Adipose tissue (tissue), 3 donors: ENCODE results near the gene ANTXR1. TPM values are rescaled to one million over a fixed set of nuclear protein-coding genes. Genes with fewer than 3 reads are reported as not detected.
"Not testable (repeated sequence)": the region's sequence is repeated elsewhere in the genome, so short reads cannot be mapped to it uniquely, and the experiment has no call there.

ENCODE experiments used
- H3K27ac ChIP-seq: one replicate; pipeline ENCODE4 v1.5.1; 2013; ENCODE audit warnings: low read depth, low read length
- WGBS, 3 donors: extraction: QIAGEN DNeasy Blood & Tissue Kit; methylation state at CpG; one replicate each; pipeline ENCODE4 v1.1.7; 2013; 5-methylcytosine and 5-hydroxymethylcytosine counted together
- polyA plus RNA-seq, 3 donors: library from polyadenylated mRNA; stranded (reverse); fragments of 200-250 nt; gene quantifications; one replicate each; pipeline ENCODE4 v1.2.3, GENCODE V29; 2013
- donor health status: healthy with polysubstance abuse.
- donor health status: Bipolar disorder and iron deficiency.
- donor health status: healthy.

The ANTXR1 gene
- polyA plus RNA-seq, 3 donors: 1.7 to 41.6 (median 9.6) TPM

DNA sequence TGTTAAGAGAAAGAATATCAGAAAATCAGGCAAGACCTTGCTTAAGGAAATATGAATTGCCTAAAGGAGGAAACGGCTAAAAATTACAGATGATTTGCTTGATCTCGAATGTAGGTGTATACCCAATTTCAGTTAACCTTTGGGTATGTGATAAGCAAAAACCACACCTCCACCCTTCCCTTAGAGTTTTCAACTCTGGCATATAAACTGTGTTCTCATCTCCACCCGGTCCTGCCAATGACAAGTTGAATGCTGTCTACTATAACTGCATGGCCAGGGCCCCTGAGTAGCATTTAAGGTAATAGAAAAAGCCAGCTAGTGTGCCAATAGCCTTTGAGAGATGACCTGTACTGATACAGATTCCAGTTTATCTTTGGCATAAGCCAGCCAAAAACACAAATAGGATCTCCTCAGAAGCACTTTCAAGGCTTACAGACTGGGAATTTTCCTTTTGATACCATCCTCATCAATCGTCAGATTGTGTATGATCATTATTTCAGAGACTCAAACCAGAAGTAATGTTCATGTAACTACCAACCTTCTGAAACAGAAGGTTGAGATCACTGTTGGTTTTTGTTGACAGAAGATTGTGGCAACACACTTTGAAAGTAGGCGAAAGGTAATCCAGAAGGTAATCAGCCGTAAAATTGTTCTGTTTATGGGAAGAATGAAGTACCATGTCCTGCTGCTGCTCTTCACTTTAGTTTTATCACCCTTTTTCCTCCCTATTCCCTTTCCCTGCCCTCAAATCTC, 211.0 kb downstream of the ANTXR1 start:
- 64 to 94% (median 87%) methylated on average over 6 of the region's 6 CpGs for WGBS, 3 donors
- H3K27ac ChIP-seq: no peak overlapping the region

- WGBS, 3 donors: 53 to 62% (median 54%) methylated on average over 3 of the region's 3 CpGs
- H3K27ac ChIP-seq: no peak overlapping the region
These were observed 211.5 kb downstream of the ANTXR1 start for GRCh38 chr2:69224512-69224837.

DNA sequence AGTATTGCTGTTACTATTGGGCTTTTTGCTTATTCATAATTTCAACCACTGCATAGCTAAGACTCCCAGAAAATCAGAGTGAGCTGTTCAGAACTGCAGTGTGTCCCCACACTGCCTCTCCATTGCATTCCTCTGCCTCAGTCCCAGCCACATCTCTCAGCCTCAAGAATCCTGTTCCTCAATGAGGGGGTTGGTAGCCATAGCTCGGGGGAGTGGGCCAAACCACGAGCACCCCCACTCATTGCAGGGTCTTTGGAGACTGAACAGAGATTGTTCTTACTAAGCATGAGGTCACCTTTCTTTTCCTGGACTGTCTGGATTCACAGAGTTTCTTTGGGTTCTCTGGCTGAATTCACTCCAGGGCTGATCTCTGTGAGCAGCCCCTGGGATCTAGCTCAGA, 213.0 kb downstream of the ANTXR1 start:
- no peak overlapping the region for H3K27ac ChIP-seq
- WGBS, 3 donors: 69 to 86% (median 76%) methylated on average over 2 of the region's 2 CpGs

- H3K27ac ChIP-seq: no peak overlapping the region
- 90 to 94% (median 92%) methylated on average over 3 of the region's 3 CpGs for WGBS, 3 donors
These were observed 213.9 kb downstream of the ANTXR1 start for GRCh38 chr2:69226903-69227302.

- no peak overlapping the region for H3K27ac ChIP-seq
These were observed 214.7 kb downstream of the ANTXR1 start for GRCh38 chr2:69227716-69228115.

DNA sequence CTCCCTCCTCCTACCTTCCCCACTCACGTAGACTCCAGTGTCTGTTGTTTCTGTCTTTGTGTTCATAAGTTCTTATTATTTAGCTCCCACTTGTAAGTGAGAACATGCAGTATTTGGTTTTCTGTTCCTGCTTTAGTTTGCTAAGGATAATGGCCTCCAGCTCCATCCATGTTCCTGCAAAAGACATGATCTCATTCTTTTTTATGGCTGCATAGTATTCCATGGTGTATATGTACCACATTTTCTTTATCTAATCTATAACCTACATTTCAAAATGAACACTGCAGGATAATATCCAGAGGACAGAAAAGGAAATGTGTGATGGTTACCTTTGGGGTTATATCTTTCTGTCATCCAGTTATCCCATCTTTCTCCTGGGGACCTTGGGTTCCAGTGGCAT, 218.0 kb downstream of the ANTXR1 start:
- 96 to 100% (median 98%) methylated on average over 1 of the region's 1 CpG for WGBS, 3 donors
- H3K27ac ChIP-seq: not testable (repeated sequence)

DNA sequence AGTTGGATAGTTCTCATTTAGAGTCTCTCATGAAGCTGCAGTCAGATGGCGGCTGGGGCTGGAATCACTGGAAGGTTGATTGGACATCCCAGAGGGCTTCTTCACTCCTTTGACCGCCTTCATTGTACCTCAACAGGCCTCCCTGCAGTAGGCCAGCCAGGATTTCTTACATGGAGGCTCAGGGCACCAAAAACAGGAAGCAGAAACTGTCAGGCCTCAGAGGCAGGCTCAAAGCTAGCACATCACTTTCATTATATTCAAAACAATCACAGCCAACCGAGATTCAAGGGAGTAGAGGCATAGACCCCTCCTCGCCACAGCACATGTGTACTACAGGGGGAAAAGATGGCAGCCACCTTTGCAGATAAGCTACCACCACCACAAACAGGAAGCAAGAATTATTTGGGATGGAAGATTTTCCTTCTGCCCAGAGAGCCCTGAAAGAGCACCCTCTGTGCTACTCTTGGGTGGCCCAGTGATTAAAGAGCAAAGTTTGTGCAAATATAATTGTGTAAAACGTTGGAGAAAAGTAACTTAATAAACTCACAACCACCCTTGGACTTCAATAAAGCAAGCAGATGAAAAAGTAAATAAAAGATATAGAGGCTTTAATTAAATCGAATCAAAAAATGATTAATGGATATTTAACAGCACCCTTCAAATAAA, 218.8 kb downstream of the ANTXR1 start:
- 71 to 82% (median 78%) methylated on average over 6 of the region's 6 CpGs for WGBS, 3 donors
- H3K27ac ChIP-seq: no peak overlapping the region

DNA sequence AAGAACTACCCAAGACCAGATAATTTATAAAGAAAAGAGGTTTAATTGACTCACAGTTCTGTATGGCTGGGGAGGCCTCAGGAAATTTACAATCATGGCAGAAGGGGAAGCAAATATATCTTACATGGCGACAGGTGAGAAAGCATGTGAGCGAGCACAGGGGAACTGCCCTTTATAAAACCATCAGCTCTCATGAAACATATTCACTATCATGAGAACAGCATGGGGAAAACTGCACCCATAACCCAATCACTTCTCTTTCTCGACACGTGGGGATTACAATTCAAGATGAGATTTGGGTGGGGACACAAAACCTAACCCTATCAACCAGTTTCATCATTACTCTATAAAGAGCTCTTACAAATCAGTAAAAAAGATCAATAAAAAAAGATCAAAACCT, 222.9 kb downstream of the ANTXR1 start:
- WGBS, 3 donors: 94 to 97% (median 96%) methylated on average over 4 of the region's 4 CpGs
- H3K27ac ChIP-seq: not testable (repeated sequence)

- 54 to 61% (median 55%) methylated on average over 6 of the region's 6 CpGs for WGBS, 3 donors
- H3K27ac ChIP-seq: no peak overlapping the region
These were observed 224.2 kb downstream of the ANTXR1 start for GRCh38 chr2:69237070-69237670.

DNA sequence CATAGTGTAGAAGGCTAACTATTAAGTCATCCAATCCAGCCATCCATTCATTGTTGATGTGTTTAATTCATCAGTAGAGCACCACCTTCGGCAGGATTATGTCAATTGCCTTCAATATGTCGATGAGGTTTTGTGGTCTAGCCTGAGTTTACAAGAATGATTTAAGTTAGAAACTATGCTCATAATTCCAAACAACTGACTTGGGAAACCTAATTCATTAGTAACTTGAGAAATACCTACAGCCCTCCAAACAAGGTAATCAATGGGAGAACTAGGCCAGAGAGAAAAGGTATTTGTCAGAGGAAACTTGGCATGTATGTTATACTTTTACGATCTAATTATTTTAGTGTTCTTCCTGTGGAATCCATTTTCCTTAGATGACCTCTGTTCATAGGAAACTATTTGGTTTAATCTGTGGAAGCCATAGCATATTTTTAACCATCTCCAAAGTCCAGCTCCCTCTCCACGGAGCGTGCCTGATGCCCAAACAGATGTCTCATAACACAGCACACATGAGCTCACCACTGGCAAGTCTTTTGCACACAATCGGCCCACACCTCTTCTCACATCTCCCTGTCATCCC, 225.6 kb downstream of the ANTXR1 start:
- no peak overlapping the region for H3K27ac ChIP-seq
- WGBS, 3 donors: 77 to 88% (median 79%) methylated on average over 6 of the region's 6 CpGs

DNA sequence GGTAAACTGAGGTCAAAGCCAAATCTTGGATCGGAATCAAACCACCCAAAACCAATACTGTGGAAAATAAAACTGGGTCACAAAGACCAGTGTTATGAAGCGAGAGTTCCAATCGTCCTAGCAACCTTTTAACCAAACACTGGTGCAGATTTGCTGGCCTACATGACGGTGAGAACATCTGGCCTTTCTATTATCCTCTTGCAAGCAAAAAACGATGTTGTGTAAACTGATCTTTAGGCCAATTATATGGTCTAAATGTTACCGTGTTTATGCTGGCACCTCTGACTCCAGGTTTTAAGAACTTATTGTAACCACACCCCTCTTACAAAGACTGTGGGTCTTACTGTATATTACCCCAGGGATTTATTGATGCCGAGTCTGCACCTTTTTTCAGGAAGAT, 228.1 kb downstream of the ANTXR1 start:
- no peak overlapping the region for H3K27ac ChIP-seq

GRCh38 chr2:69241664-69242514, 228.9 kb downstream of the ANTXR1 start:
- 84 to 93% (median 86%) methylated on average over 9 of the region's 9 CpGs for WGBS, 3 donors
- H3K27ac ChIP-seq: no peak overlapping the region

More for the DNA sequence above, 228.1 kb downstream of the ANTXR1 start:
- WGBS, 3 donors: 55 to 65% (median 64%) methylated on average over 7 of the region's 7 CpGs

- WGBS, 3 donors: 54 to 69% (median 66%) methylated on average over 7 of the region's 7 CpGs
- no peak overlapping the region for H3K27ac ChIP-seq
These were observed 229.7 kb downstream of the ANTXR1 start for GRCh38 chr2:69242651-69243051.

- H3K27ac ChIP-seq: no peak overlapping the region
- 87 to 97% (median 90%) methylated on average over 4 of the region's 4 CpGs for WGBS, 3 donors
These were observed 230.7 kb downstream of the ANTXR1 start for GRCh38 chr2:69243652-69244051.

GRCh38 chr2:69244882-69245281, 231.9 kb downstream of the ANTXR1 start:
- WGBS, 3 donors: 56 to 80% (median 59%) methylated on average over 6 of the region's 6 CpGs
- no peak overlapping the region for H3K27ac ChIP-seq

DNA sequence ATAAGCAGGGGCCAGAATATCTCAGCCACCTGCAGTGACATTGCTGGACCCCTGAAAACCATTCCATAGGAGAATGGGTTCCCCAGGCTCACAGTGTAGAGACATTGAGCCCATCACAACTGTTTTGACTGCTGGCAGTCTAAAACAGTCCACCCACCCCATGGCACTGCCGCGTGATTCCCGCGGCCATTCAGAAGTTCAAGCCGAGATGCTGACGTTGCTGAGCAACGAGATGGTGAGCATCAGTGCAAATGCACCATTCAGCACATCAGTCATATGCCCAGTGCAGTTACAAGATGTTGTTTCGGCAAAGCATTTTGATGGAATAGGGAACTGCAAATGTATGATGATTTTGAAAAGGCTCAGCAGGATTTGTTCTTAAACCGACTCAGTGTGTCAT, 234.6 kb downstream of the ANTXR1 start:
- WGBS, 3 donors: 93 to 97% (median 96%) methylated on average over 9 of the region's 9 CpGs
- H3K27ac ChIP-seq: no peak overlapping the region

GRCh38 chr2:69248232-69248631, 235.3 kb downstream of the ANTXR1 start:
- no peak overlapping the region for H3K27ac ChIP-seq
- 37 to 91% (median 88%) methylated on average over 4 of the region's 4 CpGs for WGBS, 3 donors

GRCh38 chr2:69250981-69251380, 238.0 kb downstream of the ANTXR1 start:
- WGBS, 3 donors: 40 to 89% (median 81%) methylated on average over 1 of the region's 1 CpG

GRCh38 chr2:69251943-69252342, 239.0 kb downstream of the ANTXR1 start:
- 75 to 90% (median 86%) methylated on average over 2 of the region's 2 CpGs for WGBS, 3 donors
- H3K27ac ChIP-seq: no peak overlapping the region

More at GRCh38 chr2:69250981-69251380, 238.0 kb downstream of the ANTXR1 start:
- H3K27ac ChIP-seq: no peak overlapping the region
